SK-N-SH (cell line): ENCODE data around the gene RNF227. TPM values are rescaled to one million over a fixed set of nuclear protein-coding genes. Genes with fewer than 3 reads are reported as not detected.

Experiments used
- CTCF ChIA-PET: fragments of 300-600, 350-600 bp; formaldehyde crosslinking; extraction: SDS; loops from one replicate; lab custom pipeline; 2021; lab: Yijun Ruan, JAX
- POLR2A ChIA-PET: fragments of 350-600 bp; sonication (Branson Sonifier 250); formaldehyde crosslinking; extraction: SDS; loops from one replicate; lab custom pipeline; 2020; ENCODE audit warnings: antibody characterized with exemption, inconsistent platforms; lab: Yijun Ruan, JAX
- DNase-seq: peaks from one replicate; pipeline ENCODE4 v3.0.0; 2012
- H2AFZ ChIP-seq: fragments of 200-600 bp; sonication (generic); 2 replicates; pipeline ENCODE4 v1.8.1; 2016; ENCODE audit warnings: antibody characterized with exemption, mild to moderate bottlenecking, low read depth
- H3F3A ChIP-seq: fragments of 200-600 bp; sonication (generic); replicated peaks from 2 replicates; pipeline ENCODE3; 2016; ENCODE audit warnings: antibody characterized with exemption, mild to moderate bottlenecking; ENCODE audit not compliant: insufficient read depth
- H3K27ac ChIP-seq, 2 experiments: fragments of 200-500 bp in 1 of 2; fragments of 200-600 bp in 1 of 2; sonication (Bioruptor generic) in 1 of 2; sonication (generic), shearing (Covaris generic) in 1 of 2; 2 replicates each; pipeline versions ENCODE4 v1.5.1 to v1.6.1; 2014 to 2016; ENCODE audit warnings: low read depth in 2 of 2, inconsistent platforms in 1 of 2, low read length in 1 of 2, mild to moderate bottlenecking in 1 of 2, mixed read lengths in 1 of 2
- H3K27me3 ChIP-seq: fragments of 200-600 bp; sonication (generic), shearing (Covaris generic); 2 replicates; pipeline ENCODE4 v1.6.1; 2016; ENCODE audit warnings: mixed run types; ENCODE audit not compliant: insufficient read depth
- H3K36me3 ChIP-seq, 2 experiments: fragments of 200-500 bp in 1 of 2; fragments of 200-600 bp in 1 of 2; sonication (Bioruptor generic) in 1 of 2; sonication (generic) in 1 of 2; replicated peaks in 1 of 2; 2 replicates each; pipeline versions ENCODE3 to v1.5.1; 2014 to 2016; ENCODE audit warnings: low read length in 1 of 2, mild to moderate bottlenecking in 1 of 2; ENCODE audit not compliant: insufficient read depth in 2 of 2, control insufficient read depth in 1 of 2
- H3K4me1 ChIP-seq, 2 experiments: fragments of 200-500 bp in 1 of 2; fragments of 200-600 bp in 1 of 2; sonication (Bioruptor generic) in 1 of 2; sonication (generic), shearing (Covaris generic) in 1 of 2; 2 replicates each; pipeline versions ENCODE4 v1.5.1 to v1.6.1; 2014 to 2016; ENCODE audit warnings: low read depth in 1 of 2, low read length in 1 of 2, mixed run types in 1 of 2; ENCODE audit not compliant: insufficient read depth in 2 of 2, control insufficient read depth in 1 of 2
- H3K4me2 ChIP-seq: fragments of 200-600 bp; sonication (generic), shearing (Covaris generic); 2 replicates; pipeline ENCODE4 v1.6.1; 2017; ENCODE audit warnings: mixed run types
- H3K4me3 ChIP-seq, 2 experiments: fragments of 200-500 bp in 1 of 2; fragments of 200-600 bp in 1 of 2; sonication (Bioruptor generic) in 1 of 2; sonication (generic), shearing (Covaris generic) in 1 of 2; 2 replicates each; pipeline versions ENCODE4 v1.5.1 to v1.8.1; 2014 to 2016; ENCODE audit warnings: low read depth in 2 of 2, inconsistent platforms in 1 of 2, low read length in 1 of 2, mild to moderate bottlenecking in 1 of 2, mixed read lengths in 1 of 2, moderate library complexity in 1 of 2
- H3K79me2 ChIP-seq: fragments of 200-600 bp; sonication (generic); 2 replicates; pipeline ENCODE4 v1.8.1; 2017; ENCODE audit warnings: mild to moderate bottlenecking; ENCODE audit not compliant: insufficient read depth
- H3K9ac ChIP-seq: fragments of 200-600 bp; sonication (generic); 2 replicates; pipeline ENCODE4 v1.6.1; 2017; ENCODE audit warnings: mixed run types
- H3K9me2 ChIP-seq: fragments of 200-600 bp; sonication (generic); 2 replicates; pipeline ENCODE4 v1.6.1; 2017; ENCODE audit warnings: mixed run types
- H3K9me3 ChIP-seq: fragments of 200-600 bp; sonication (generic); 2 replicates; pipeline ENCODE4 v1.6.1; 2017; ENCODE audit warnings: mixed run types, mild to moderate bottlenecking, moderate library complexity
- H4K20me1 ChIP-seq: fragments of 200-600 bp; sonication (generic); 2 replicates; pipeline ENCODE4 v1.6.1; 2017; ENCODE audit warnings: mild to moderate bottlenecking, mixed run types; ENCODE audit not compliant: insufficient read depth
- ELF1 ChIP-seq: IDR thresholded peaks from 2 replicates; pipeline ENCODE4 v1.4.0; 2012
- FOSL2 ChIP-seq: IDR thresholded peaks from 2 replicates; pipeline ENCODE4 v1.4.0; 2012; ENCODE audit warnings: low read depth, mild to moderate bottlenecking, moderate library complexity, borderline replicate concordance
- FOXJ3 ChIP-seq: sonication (generic); formaldehyde crosslinking; IDR thresholded peaks from 2 replicates; pipeline ENCODE4 v1.5.1; 2020; ENCODE audit warnings: mild to moderate bottlenecking, missing genetic modification reagents
- GABPA ChIP-seq: IDR thresholded peaks from 2 replicates; pipeline ENCODE4 v1.4.0; 2012; ENCODE audit warnings: low read depth, mild to moderate bottlenecking
- IRF3 ChIP-seq: fragments of 150-350 bp; IDR thresholded peaks from 2 replicates; pipeline ENCODE4 v1.6.1; 2016; ENCODE audit warnings: mild to moderate bottlenecking, low read depth, low read length
- JUND ChIP-seq: IDR thresholded peaks from 2 replicates; pipeline ENCODE4 v1.4.0; 2012
- MXI1 ChIP-seq: IDR thresholded peaks from 2 replicates; pipeline ENCODE4 v1.6.1; 2012; ENCODE audit warnings: mild to moderate bottlenecking, low read depth, low read length, improper control_type of control experiment
- NFIC ChIP-seq: IDR thresholded peaks from 2 replicates; pipeline ENCODE4 v1.4.0; 2012; ENCODE audit warnings: borderline replicate concordance
- POLR2AphosphoS5 ChIP-seq: IDR thresholded peaks from 2 replicates; pipeline ENCODE4 v1.6.1; 2012; ENCODE audit warnings: low read depth, low read length
- RCOR1 ChIP-seq: fragments of 150-350 bp; IDR thresholded peaks from 2 replicates; pipeline ENCODE4 v1.6.1; 2017; ENCODE audit warnings: antibody characterized with exemption, low read length
- SMC3 ChIP-seq: IDR thresholded peaks from 2 replicates; pipeline ENCODE4 v1.6.1; 2012; ENCODE audit warnings: low read depth, low read length, improper control_type of control experiment
- TAF1 ChIP-seq: IDR thresholded peaks from 2 replicates; pipeline ENCODE4 v1.6.1; 2012; ENCODE audit warnings: low read depth, mild to moderate bottlenecking, low read length, moderate library complexity, borderline replicate concordance
- USF2 ChIP-seq: fragments of 150-350 bp; IDR thresholded peaks from 2 replicates; pipeline ENCODE4 v1.6.1; 2017; ENCODE audit warnings: antibody characterized with exemption, low read length, low read depth, borderline replicate concordance
- WGBS: methylation state at CpG from one replicate; pipeline ENCODE4 v1.1.6; 2017; ENCODE audit warnings: low lambda C conversion rate; 5-methylcytosine and 5-hydroxymethylcytosine counted together
- polyA plus RNA-seq, 3 experiments: library from polyadenylated mRNA; depleted of rRNA; stranded (reverse); fragments of >200 nt; gene quantifications; 2 replicates each; pipeline ENCODE4 v1.2.3, GENCODE V29; 2012

The RNF227 gene
- polyA plus RNA-seq, 1 of the 3 experiments (the other 2 are of a cell fraction) = 7.4 TPM

GRCh38 chr17:7916385-7916682 lies 245 bp upstream of the RNF227 start:
- no peaks in the 10 kb centered on the region for H3K9me3 ChIP-seq
- CTCF ChIA-PET = interaction anchor here (0.8 to 5.7 kb wide), 15 partner anchors 13 to 154 kb away, joined by 3 to 65 read pairs (median 5); partner anchors contain the start of genes ALOX15B, CNTROB, KCNAB3 and TRAPPC1
- H2AFZ ChIP-seq = peak overlapping the region; percentile 81
- H4K20me1 ChIP-seq = no peaks in the 10 kb centered on the region
- DNase-seq = no peak
- H3K4me3 ChIP-seq = peak overlapping the region; percentile 55 to 57; a peak in 3 of 4 replicates
- peak overlapping the region; percentile 76 for H3K4me2 ChIP-seq
- no peaks in the 10 kb centered on the region for H3K79me2 ChIP-seq
- H3K27ac ChIP-seq = peak overlapping the region; percentile 39 to 90; a peak in 3 of 4 replicates
- H3K4me1 ChIP-seq = peaks cover 14 to 18% of the 10 kb centered on the region in 2 experiments; a peak in 2 of 4 replicates
- 84% methylated on average over 13 of the region's 15 CpGs for WGBS
- POLR2A ChIA-PET = interaction anchor here (0.7 to 1.9 kb wide), 8 partner anchors 10 to 140 kb away, joined by 3 to 8 read pairs (median 3); partner anchors contain the start of genes CNTROB, NAA38 and TRAPPC1
- H3K9me2 ChIP-seq = no peaks in the 10 kb centered on the region
- peaks cover 40% of the 10 kb centered on the region for H3F3A ChIP-seq
- no peaks in the 10 kb centered on the region for H3K27me3 ChIP-seq
- H3K9ac ChIP-seq = peak overlapping the region; percentile 57; the same call in 1 of the 2 replicates
- peaks cover 3 to 10% of the 10 kb centered on the region in 2 experiments for H3K36me3 ChIP-seq
- TF ChIP-seq SMC3 (no peak), NFIC (no peak), USF2 (no peak), GABPA (no peak), MXI1 (no peak)
- TF ChIP-seq, all 33 proteins: peak for 0

- TF ChIP-seq RCOR1 = no peak
- no peak for TF ChIP-seq TAF1
- no peak for TF ChIP-seq ELF1
- no peak for TF ChIP-seq IRF3
- TF ChIP-seq FOXJ3 (CRISPR knock-in tag) = no peak
- no peak for TF ChIP-seq POLR2AphosphoS5
- no peak for TF ChIP-seq GABPA
- TF ChIP-seq JUND = no peak
- no peak for TF ChIP-seq FOSL2
Observed at GRCh38 chr17:7915179-7915610, 894 bp downstream of the RNF227 start.

More at GRCh38 chr17:7915179-7915610, 894 bp downstream of the RNF227 start:
- peaks cover 3 to 21% of the 10 kb centered on the region in 2 experiments for H3K36me3 ChIP-seq
- peaks cover 36% of the 10 kb centered on the region for H3F3A ChIP-seq
- no peaks in the 10 kb centered on the region for H3K9me2 ChIP-seq
- H3K9ac ChIP-seq = peak overlapping the region; percentile 52
- H3K4me1 ChIP-seq = peaks cover 14 to 18% of the 10 kb centered on the region in 2 experiments; a peak in 2 of 4 replicates
- peak overlapping the region; percentile 60 to 90 for H3K27ac ChIP-seq
- 9% methylated on average over 15 of the region's 15 CpGs for WGBS
- H3K4me2 ChIP-seq = peak overlapping the region; percentile 90
- peak overlapping the region; percentile 83 for H2AFZ ChIP-seq
- no peaks in the 10 kb centered on the region for H4K20me1 ChIP-seq
- POLR2A ChIA-PET = interaction anchor here (0.9 to 1.9 kb wide), 6 partner anchors 11 to 126 kb away, joined by 3 to 8 read pairs (median 3); partner anchors contain the start of genes CNTROB and TRAPPC1
- no peaks in the 10 kb centered on the region for H3K79me2 ChIP-seq
- DNase-seq = no peak
- peak overlapping the region; percentile 57 to 62 for H3K4me3 ChIP-seq
- CTCF ChIA-PET = interaction anchor here (0.6 to 5.7 kb wide), 18 partner anchors 12 to 780 kb away, joined by 3 to 65 read pairs (median 4); partner anchors contain the start of genes ALOX15B, CHD3, CNTROB and KCNAB3
- H3K27me3 ChIP-seq = no peaks in the 10 kb centered on the region
- no peaks in the 10 kb centered on the region for H3K9me3 ChIP-seq
